ENCODE measurements around the gene CDKL2. TPM values are rescaled to one million over a fixed set of nuclear protein-coding genes. Genes with fewer than 3 reads are reported as not detected.

Gene CDKL2
- total and polyA plus RNA-seq, 2 experiments from 2014 or later: 1.8 to 3.1 TPM

DNA sequence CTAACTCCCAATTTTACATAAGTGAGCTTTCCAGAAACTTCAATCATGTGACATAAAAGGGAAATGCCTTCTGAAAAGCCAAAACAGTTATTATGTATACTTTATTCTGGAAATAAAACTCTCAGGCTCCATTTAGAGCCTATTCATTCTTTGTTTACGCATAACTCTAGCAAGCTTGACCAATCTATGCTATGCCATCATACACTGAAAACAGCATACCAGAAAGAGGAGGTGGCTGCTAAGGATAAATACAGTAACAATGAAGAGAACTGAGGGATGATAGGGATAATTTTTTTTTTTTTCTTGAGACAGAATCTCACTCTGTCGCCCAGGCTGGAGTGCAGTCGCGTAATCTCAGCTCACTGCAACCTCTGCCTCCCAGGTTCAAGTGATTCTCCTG is 24.4 kb downstream of the CDKL2 start (continued):
- TF ChIP-seq POLR2AphosphoS5 (IDR thresholded peaks at IDR 0.05; ENCODE audit: low read depth) (no peak), ZNF114 (CRISPR knock-in tag; IDR thresholded peaks at IDR 0.05) (no peak)

DNA sequence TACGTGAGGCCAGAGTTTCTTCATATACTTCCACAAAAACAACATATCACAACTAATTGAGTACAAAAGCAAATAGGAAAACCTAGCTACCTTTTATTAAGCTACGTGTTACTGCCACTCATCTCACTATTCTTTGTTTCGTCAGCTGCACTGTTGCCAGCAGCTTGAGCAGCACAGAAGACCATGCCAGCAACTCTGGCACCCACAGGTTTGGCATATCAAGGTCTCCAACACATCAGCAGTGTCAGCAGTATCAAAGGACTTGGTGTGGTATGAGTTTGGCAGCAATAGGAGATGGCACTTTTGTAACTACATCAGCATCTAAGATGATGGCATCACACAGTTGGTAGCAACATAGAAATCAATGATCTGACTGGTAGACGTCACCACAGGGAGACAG is 30.7 kb downstream of the CDKL2 start:
- Mint-ChIP-seq H3K4me3 (no peak overlapping the region), H3K36me3 (ENCODE audit: low read depth) (no peaks in the 10 kb centered on the region), H3K27me3 (ENCODE audit: insufficient read depth, low read depth, poor library complexity) (no peaks in the 10 kb centered on the region), H3K4me1 (peaks cover 2% of the 10 kb centered on the region; the same call in 2 of the 3 replicates), H3K27ac (no peak overlapping the region), H3K9me3 (no peaks in the 10 kb centered on the region)
- Histone ChIP-seq H3F3A (replicated peaks; ENCODE audit: low read depth) (no peaks in the 10 kb centered on the region), H3K9me2 (ENCODE audit: insufficient read depth) (no peaks in the 10 kb centered on the region), H3K79me2 (replicated peaks; ENCODE audit: insufficient read depth) (no peaks in the 10 kb centered on the region), H3K27me3 (ENCODE audit: insufficient read depth) (no peaks in the 10 kb centered on the region), H3K4me1 (ENCODE audit: insufficient read depth) (no peaks in the 10 kb centered on the region), H3K36me3 (ENCODE audit: insufficient read depth) (no peaks in the 10 kb centered on the region), H3K27ac (ENCODE audit: low read depth) (no peak overlapping the region), H3K4me3 (no peak overlapping the region), H2AFZ (no peak overlapping the region), H4K20me1 (replicated peaks; ENCODE audit: insufficient read depth) (no peaks in the 10 kb centered on the region), H3K4me2 (no peak overlapping the region)
- TF ChIP-seq, protein P1, sequence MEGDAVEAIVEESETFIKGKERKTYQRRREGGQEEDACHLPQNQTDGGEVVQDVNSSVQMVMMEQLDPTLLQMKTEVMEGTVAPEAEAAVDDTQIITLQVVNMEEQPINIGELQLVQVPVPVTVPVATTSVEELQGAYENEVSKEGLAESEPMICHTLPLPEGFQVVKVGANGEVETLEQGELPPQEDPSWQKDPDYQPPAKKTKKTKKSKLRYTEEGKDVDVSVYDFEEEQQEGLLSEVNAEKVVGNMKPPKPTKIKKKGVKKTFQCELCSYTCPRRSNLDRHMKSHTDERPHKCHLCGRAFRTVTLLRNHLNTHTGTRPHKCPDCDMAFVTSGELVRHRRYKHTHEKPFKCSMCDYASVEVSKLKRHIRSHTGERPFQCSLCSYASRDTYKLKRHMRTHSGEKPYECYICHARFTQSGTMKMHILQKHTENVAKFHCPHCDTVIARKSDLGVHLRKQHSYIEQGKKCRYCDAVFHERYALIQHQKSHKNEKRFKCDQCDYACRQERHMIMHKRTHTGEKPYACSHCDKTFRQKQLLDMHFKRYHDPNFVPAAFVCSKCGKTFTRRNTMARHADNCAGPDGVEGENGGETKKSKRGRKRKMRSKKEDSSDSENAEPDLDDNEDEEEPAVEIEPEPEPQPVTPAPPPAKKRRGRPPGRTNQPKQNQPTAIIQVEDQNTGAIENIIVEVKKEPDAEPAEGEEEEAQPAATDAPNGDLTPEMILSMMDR (conservative IDR thresholded peaks at IDR 0.05; ENCODE audit: low read depth in 2 of 2): no peak
- TF ChIP-seq CREB1 (CRISPR knock-in tag; IDR thresholded peaks at IDR 0.05; ENCODE audit: low read depth) (no peak), STAT1 (IDR thresholded peaks at IDR 0.05; ENCODE audit: unreplicated experiment) (no peak), ZNF331 (CRISPR knock-in tag; IDR thresholded peaks at IDR 0.05; ENCODE audit: low read depth) (no peak), JUNB (IDR thresholded peaks at IDR 0.05; ENCODE audit: unreplicated experiment) (no peak), EZH2 (IDR thresholded peaks at IDR 0.05; ENCODE audit: low read depth, unreplicated experiment) (no peak), POLR2AphosphoS5 (IDR thresholded peaks at IDR 0.05; ENCODE audit: low read depth) (no peak), NANOG (IDR thresholded peaks at IDR 0.05; ENCODE audit: borderline replicate concordance) (no peak), EZH2phosphoT487 (IDR thresholded peaks at IDR 0.05; ENCODE audit: unreplicated experiment) (no peak), ZNF114 (CRISPR knock-in tag; IDR thresholded peaks at IDR 0.05) (no peak)
- TF ChIP-seq, protein P2, sequence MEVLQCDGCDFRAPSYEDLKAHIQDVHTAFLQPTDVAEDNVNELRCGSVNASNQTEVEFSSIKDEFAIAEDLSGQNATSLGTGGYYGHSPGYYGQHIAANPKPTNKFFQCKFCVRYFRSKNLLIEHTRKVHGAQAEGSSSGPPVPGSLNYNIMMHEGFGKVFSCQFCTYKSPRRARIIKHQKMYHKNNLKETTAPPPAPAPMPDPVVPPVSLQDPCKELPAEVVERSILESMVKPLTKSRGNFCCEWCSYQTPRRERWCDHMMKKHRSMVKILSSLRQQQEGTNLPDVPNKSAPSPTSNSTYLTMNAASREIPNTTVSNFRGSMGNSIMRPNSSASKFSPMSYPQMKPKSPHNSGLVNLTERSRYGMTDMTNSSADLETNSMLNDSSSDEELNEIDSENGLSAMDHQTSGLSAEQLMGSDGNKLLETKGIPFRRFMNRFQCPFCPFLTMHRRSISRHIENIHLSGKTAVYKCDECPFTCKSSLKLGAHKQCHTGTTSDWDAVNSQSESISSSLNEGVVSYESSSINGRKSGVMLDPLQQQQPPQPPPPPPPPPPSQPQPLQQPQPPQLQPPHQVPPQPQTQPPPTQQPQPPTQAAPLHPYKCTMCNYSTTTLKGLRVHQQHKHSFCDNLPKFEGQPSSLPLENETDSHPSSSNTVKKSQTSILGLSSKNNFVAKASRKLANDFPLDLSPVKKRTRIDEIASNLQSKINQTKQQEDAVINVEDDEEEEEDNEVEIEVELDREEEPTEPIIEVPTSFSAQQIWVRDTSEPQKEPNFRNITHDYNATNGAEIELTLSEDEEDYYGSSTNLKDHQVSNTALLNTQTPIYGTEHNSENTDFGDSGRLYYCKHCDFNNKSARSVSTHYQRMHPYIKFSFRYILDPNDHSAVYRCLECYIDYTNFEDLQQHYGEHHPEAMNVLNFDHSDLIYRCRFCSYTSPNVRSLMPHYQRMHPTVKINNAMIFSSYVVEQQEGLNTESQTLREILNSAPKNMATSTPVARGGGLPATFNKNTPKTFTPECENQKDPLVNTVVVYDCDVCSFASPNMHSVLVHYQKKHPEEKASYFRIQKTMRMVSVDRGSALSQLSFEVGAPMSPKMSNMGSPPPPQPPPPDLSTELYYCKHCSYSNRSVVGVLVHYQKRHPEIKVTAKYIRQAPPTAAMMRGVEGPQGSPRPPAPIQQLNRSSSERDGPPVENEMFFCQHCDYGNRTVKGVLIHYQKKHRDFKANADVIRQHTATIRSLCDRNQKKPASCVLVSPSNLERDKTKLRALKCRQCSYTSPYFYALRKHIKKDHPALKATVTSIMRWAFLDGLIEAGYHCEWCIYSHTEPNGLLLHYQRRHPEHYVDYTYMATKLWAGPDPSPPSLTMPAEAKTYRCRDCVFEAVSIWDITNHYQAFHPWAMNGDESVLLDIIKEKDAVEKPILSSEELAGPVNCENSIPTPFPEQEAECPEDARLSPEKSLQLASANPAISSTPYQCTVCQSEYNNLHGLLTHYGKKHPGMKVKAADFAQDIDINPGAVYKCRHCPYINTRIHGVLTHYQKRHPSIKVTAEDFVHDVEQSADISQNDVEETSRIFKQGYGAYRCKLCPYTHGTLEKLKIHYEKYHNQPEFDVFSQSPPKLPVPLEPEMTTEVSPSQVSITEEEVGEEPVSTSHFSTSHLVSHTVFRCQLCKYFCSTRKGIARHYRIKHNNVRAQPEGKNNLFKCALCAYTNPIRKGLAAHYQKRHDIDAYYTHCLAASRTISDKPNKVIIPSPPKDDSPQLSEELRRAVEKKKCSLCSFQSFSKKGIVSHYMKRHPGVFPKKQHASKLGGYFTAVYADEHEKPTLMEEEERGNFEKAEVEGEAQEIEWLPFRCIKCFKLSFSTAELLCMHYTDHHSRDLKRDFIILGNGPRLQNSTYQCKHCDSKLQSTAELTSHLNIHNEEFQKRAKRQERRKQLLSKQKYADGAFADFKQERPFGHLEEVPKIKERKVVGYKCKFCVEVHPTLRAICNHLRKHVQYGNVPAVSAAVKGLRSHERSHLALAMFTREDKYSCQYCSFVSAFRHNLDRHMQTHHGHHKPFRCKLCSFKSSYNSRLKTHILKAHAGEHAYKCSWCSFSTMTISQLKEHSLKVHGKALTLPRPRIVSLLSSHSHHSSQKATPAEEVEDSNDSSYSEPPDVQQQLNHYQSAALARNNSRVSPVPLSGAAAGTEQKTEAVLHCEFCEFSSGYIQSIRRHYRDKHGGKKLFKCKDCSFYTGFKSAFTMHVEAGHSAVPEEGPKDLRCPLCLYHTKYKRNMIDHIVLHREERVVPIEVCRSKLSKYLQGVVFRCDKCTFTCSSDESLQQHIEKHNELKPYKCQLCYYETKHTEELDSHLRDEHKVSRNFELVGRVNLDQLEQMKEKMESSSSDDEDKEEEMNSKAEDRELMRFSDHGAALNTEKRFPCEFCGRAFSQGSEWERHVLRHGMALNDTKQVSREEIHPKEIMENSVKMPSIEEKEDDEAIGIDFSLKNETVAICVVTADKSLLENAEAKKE (CRISPR knock-in tag; IDR thresholded peaks at IDR 0.05): no peak
- TF ChIP-seq, protein P3, sequence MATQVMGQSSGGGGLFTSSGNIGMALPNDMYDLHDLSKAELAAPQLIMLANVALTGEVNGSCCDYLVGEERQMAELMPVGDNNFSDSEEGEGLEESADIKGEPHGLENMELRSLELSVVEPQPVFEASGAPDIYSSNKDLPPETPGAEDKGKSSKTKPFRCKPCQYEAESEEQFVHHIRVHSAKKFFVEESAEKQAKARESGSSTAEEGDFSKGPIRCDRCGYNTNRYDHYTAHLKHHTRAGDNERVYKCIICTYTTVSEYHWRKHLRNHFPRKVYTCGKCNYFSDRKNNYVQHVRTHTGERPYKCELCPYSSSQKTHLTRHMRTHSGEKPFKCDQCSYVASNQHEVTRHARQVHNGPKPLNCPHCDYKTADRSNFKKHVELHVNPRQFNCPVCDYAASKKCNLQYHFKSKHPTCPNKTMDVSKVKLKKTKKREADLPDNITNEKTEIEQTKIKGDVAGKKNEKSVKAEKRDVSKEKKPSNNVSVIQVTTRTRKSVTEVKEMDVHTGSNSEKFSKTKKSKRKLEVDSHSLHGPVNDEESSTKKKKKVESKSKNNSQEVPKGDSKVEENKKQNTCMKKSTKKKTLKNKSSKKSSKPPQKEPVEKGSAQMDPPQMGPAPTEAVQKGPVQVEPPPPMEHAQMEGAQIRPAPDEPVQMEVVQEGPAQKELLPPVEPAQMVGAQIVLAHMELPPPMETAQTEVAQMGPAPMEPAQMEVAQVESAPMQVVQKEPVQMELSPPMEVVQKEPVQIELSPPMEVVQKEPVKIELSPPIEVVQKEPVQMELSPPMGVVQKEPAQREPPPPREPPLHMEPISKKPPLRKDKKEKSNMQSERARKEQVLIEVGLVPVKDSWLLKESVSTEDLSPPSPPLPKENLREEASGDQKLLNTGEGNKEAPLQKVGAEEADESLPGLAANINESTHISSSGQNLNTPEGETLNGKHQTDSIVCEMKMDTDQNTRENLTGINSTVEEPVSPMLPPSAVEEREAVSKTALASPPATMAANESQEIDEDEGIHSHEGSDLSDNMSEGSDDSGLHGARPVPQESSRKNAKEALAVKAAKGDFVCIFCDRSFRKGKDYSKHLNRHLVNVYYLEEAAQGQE (IDR thresholded peaks at IDR 0.05; ENCODE audit: unreplicated experiment): no peak
- TF ChIP-seq, protein P4, sequence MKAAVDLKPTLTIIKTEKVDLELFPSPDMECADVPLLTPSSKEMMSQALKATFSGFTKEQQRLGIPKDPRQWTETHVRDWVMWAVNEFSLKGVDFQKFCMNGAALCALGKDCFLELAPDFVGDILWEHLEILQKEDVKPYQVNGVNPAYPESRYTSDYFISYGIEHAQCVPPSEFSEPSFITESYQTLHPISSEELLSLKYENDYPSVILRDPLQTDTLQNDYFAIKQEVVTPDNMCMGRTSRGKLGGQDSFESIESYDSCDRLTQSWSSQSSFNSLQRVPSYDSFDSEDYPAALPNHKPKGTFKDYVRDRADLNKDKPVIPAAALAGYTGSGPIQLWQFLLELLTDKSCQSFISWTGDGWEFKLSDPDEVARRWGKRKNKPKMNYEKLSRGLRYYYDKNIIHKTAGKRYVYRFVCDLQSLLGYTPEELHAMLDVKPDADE (IDR thresholded peaks at IDR 0.05): no peak
- ATAC-seq (no peak), DNase-seq (ENCODE audit: low spot score) (no peak)
